HepG2 (cell line): Measurements from ENCODE around the gene RABGAP1L. TPM values are rescaled to one million over a fixed set of nuclear protein-coding genes. Genes with fewer than 3 reads are reported as not detected.
A peak's percentile ranks its signal among the peaks of the same experiment; 100 is the strongest.

Experiments used
- SALL1 ChIP-seq: sonication (generic); formaldehyde crosslinking; IDR thresholded peaks from 2 replicates; pipeline ENCODE4 v1.8.0; 2022; ENCODE audit warnings: mild to moderate bottlenecking, missing genetic modification reagents
- SOX6 ChIP-seq, 2 experiments: fragments of 450-650 bp in 1 of 2; sonication (generic) in 1 of 2; formaldehyde crosslinking in 1 of 2; IDR thresholded peaks; 2 replicates each; pipeline versions ENCODE4 v1.4.0 to v1.6.1; 2017 to 2020; ENCODE audit warnings: antibody characterized with exemption in 1 of 2, mild to moderate bottlenecking in 1 of 2, missing genetic modification reagents in 1 of 2
- ZNF20 ChIP-seq: sonication (generic); formaldehyde crosslinking; IDR thresholded peaks from 2 replicates; pipeline ENCODE4 v1.4.0; 2020; ENCODE audit warnings: mild to moderate bottlenecking, moderate library complexity, missing genetic modification reagents
- ZNF670 ChIP-seq: sonication (generic); formaldehyde crosslinking; IDR thresholded peaks from 2 replicates; pipeline ENCODE4 v1.8.0; 2022; ENCODE audit warnings: mild to moderate bottlenecking, missing genetic modification reagents, borderline replicate concordance
- polyA plus RNA-seq, 8 experiments: library from polyadenylated mRNA; depleted of rRNA in 3 of 8; stranded (reverse) in 7 of 8; unstranded in 1 of 8; fragments of >200 nt; fragmentation: Illumina TruSeq in 4 of 8; extraction: Trizol in 4 of 8; gene quantifications; 2 replicates each; pipeline versions ENCODE4 v1.2.1 to v1.2.3, GENCODE V29; 2011 to 2016; ENCODE audit warnings: low read depth in 4 of 8, missing spikeins in 1 of 8, mixed read lengths in 1 of 8; ENCODE audit not compliant: insufficient read depth in 1 of 8
- total RNA-seq, 5 experiments: library from RNA; depleted of rRNA; stranded (reverse); fragments of >200 nt; fragmentation: Illumina TruSeq; extraction: Trizol; gene quantifications; 2 replicates each; pipeline ENCODE4 v1.2.3, GENCODE V29; 2016; ENCODE audit warnings: low read depth in 1 of 5
- TF ChIP-seq, protein P1 (sequence below): sonication (generic); formaldehyde crosslinking; IDR thresholded peaks from 2 replicates; pipeline ENCODE4 v1.4.0; 2020; ENCODE audit warnings: missing genetic modification reagents, borderline replicate concordance
- TF ChIP-seq, protein P2 (sequence below): sonication (generic); formaldehyde crosslinking; IDR thresholded peaks from 2 replicates; pipeline ENCODE4 v1.9.0; 2021; ENCODE audit warnings: mild to moderate bottlenecking, missing genetic modification reagents

The RABGAP1L gene
- total and polyA plus RNA-seq, 2 of the 13 experiments (the other 11 are each of a cell fraction or from before 2014, with no cell fraction given): 7.9 to 22.6 TPM

DNA sequence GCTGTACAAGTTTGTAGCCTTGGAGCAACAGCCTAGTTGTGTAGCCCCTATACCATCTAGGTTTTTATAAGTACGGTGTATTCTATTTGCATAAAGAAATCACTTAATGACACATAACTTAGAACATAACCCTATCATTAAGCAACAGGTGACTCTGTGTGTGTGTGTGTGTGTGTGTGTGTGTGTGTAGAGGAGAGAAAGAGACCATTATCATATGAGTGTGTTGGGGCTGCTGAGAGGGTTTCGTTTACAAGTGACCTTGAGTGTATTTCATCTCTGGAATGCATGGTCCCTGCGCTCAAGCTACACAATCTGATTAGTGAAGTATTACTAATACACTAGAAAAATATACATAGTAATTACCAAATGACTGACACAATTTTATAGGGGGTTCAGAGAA is 115.1 kb downstream of the RABGAP1L start (continued):
- TF ChIP-seq, protein P1, sequence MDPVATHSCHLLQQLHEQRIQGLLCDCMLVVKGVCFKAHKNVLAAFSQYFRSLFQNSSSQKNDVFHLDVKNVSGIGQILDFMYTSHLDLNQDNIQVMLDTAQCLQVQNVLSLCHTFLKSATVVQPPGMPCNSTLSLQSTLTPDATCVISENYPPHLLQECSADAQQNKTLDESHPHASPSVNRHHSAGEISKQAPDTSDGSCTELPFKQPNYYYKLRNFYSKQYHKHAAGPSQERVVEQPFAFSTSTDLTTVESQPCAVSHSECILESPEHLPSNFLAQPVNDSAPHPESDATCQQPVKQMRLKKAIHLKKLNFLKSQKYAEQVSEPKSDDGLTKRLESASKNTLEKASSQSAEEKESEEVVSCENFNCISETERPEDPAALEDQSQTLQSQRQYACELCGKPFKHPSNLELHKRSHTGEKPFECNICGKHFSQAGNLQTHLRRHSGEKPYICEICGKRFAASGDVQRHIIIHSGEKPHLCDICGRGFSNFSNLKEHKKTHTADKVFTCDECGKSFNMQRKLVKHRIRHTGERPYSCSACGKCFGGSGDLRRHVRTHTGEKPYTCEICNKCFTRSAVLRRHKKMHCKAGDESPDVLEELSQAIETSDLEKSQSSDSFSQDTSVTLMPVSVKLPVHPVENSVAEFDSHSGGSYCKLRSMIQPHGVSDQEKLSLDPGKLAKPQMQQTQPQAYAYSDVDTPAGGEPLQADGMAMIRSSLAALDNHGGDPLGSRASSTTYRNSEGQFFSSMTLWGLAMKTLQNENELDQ: no peak
- TF ChIP-seq SOX6 (IDR thresholded peaks at IDR 0.05): no peak
- 0 out of 2 replicates have a peak, but pooled peaks have one; percentile 22 for TF ChIP-seq SOX6 (CRISPR knock-in tag; IDR thresholded peaks at IDR 0.05)
- TF ChIP-seq ZNF670 (CRISPR knock-in tag): no peak
- no peak for TF ChIP-seq ZNF20 (CRISPR knock-in tag)
- peak; percentile 60; the same call in 1 of the 2 replicates for TF ChIP-seq SALL1 (CRISPR knock-in tag)
- TF ChIP-seq, protein P2, sequence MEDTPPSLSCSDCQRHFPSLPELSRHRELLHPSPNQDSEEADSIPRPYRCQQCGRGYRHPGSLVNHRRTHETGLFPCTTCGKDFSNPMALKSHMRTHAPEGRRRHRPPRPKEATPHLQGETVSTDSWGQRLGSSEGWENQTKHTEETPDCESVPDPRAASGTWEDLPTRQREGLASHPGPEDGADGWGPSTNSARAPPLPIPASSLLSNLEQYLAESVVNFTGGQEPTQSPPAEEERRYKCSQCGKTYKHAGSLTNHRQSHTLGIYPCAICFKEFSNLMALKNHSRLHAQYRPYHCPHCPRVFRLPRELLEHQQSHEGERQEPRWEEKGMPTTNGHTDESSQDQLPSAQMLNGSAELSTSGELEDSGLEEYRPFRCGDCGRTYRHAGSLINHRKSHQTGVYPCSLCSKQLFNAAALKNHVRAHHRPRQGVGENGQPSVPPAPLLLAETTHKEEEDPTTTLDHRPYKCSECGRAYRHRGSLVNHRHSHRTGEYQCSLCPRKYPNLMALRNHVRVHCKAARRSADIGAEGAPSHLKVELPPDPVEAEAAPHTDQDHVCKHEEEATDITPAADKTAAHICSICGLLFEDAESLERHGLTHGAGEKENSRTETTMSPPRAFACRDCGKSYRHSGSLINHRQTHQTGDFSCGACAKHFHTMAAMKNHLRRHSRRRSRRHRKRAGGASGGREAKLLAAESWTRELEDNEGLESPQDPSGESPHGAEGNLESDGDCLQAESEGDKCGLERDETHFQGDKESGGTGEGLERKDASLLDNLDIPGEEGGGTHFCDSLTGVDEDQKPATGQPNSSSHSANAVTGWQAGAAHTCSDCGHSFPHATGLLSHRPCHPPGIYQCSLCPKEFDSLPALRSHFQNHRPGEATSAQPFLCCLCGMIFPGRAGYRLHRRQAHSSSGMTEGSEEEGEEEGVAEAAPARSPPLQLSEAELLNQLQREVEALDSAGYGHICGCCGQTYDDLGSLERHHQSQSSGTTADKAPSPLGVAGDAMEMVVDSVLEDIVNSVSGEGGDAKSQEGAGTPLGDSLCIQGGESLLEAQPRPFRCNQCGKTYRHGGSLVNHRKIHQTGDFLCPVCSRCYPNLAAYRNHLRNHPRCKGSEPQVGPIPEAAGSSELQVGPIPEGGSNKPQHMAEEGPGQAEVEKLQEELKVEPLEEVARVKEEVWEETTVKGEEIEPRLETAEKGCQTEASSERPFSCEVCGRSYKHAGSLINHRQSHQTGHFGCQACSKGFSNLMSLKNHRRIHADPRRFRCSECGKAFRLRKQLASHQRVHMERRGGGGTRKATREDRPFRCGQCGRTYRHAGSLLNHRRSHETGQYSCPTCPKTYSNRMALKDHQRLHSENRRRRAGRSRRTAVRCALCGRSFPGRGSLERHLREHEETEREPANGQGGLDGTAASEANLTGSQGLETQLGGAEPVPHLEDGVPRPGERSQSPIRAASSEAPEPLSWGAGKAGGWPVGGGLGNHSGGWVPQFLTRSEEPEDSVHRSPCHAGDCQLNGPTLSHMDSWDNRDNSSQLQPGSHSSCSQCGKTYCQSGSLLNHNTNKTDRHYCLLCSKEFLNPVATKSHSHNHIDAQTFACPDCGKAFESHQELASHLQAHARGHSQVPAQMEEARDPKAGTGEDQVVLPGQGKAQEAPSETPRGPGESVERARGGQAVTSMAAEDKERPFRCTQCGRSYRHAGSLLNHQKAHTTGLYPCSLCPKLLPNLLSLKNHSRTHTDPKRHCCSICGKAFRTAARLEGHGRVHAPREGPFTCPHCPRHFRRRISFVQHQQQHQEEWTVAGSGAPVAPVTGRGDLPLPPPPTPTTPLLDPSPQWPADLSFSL (CRISPR knock-in tag): peak; percentile 91
